HepG2 (cell line): ENCODE results near the gene KANSL3. TPM values are rescaled to one million over a fixed set of nuclear protein-coding genes. Genes with fewer than 3 reads are reported as not detected.

Experiments used
- ATAC-seq: fragments of 200-7000 bp; cut with Tn5 transposase; 3 replicates; pipeline ENCODE4 v1.9.1; 2020; ENCODE audit warnings: mild to moderate bottlenecking, moderate library complexity
- BruUV-seq: library from RNA; stranded (reverse); fragments of 400-500 nt; replicated peaks from 2 replicates; lab custom pipeline; 2021; lab: Mats Ljungman, UMichigan
- CTCF ChIA-PET: fragments of 300-600 bp; formaldehyde crosslinking; extraction: SDS; loops from one replicate; lab custom pipeline; 2021; ENCODE audit warnings: low total read pairs, inconsistent platforms, low intra/inter-chr PET ratio; lab: Yijun Ruan, JAX
- POLR2A ChIA-PET: fragments of 350-600 bp; sonication (Branson Sonifier 250); formaldehyde crosslinking; loops from one replicate; lab custom pipeline; 2020; ENCODE audit warnings: antibody characterized with exemption, inconsistent platforms; lab: Yijun Ruan, JAX
- DNase-seq: peaks from one replicate; pipeline ENCODE4 v3.0.0-alpha.2; 2015; ENCODE audit warnings: low spot score
- FAIRE-seq: peaks from 3 replicates; lab custom pipeline; 2011; peaks lifted over from hg19 to GRCh38; lab: Jason Lieb, UNC
- H2AFZ ChIP-seq: one replicate; pipeline ENCODE4 v1.6.1; 2011; ENCODE audit warnings: low read length, inconsistent platforms
- H3K27ac ChIP-seq: fragments of 300-600 bp; 3 replicates; pipeline ENCODE4 v1.8.0; 2011; ENCODE audit warnings: mixed run types, mild to moderate bottlenecking, mixed read lengths, low read length, inconsistent platforms; ENCODE audit not compliant: insufficient read depth; ENCODE audit errors: extremely low read length
- H3K27me3 ChIP-seq, 2 experiments: fragments of 200-600 bp in 1 of 2; 2 replicates in 1 of 2; 3 replicates in 1 of 2; pipeline versions ENCODE4 v1.6.0 to v1.8.0; 2011; ENCODE audit warnings: low read length in 2 of 2, mild to moderate bottlenecking in 2 of 2, moderate library complexity in 2 of 2, inconsistent platforms in 1 of 2; ENCODE audit not compliant: insufficient read depth in 2 of 2, control insufficient read depth in 1 of 2
- H3K36me3 ChIP-seq, 2 experiments: fragments of 200-600 bp in 1 of 2; replicated peaks in 1 of 2; 2 replicates in 1 of 2; 3 replicates in 1 of 2; pipeline versions ENCODE4 v1.5.1 to v1.8.0; 2011; ENCODE audit warnings: low read length in 2 of 2, inconsistent platforms in 1 of 2; ENCODE audit not compliant: insufficient read depth in 2 of 2, control insufficient read depth in 1 of 2
- H3K4me1 ChIP-seq: 2 replicates; pipeline ENCODE4 v1.5.1; 2012; ENCODE audit warnings: low read length, inconsistent platforms; ENCODE audit not compliant: insufficient read depth
- H3K4me2 ChIP-seq: 2 replicates; pipeline ENCODE4 v1.6.0; 2011; ENCODE audit warnings: low read depth, low read length, inconsistent platforms
- H3K4me3 ChIP-seq, 3 experiments: fragments of 200-600 bp in 1 of 3; sonication (generic), shearing (Covaris generic) in 1 of 3; replicated peaks in 1 of 3; 2 replicates each; pipeline ENCODE4 v1.5.1; 2011 to 2016; ENCODE audit warnings: low read length in 3 of 3, inconsistent platforms in 2 of 3, low read depth in 2 of 3, mild to moderate bottlenecking in 2 of 3, control low read depth in 1 of 3, mixed read lengths in 1 of 3; ENCODE audit not compliant: insufficient read depth in 1 of 3
- H3K79me2 ChIP-seq: one replicate; pipeline ENCODE4 v1.6.1; 2011; ENCODE audit warnings: low read length, inconsistent platforms; ENCODE audit not compliant: insufficient read depth
- H3K9ac ChIP-seq: 2 replicates; pipeline ENCODE4 v1.6.0; 2011; ENCODE audit warnings: mild to moderate bottlenecking, low read depth, low read length, inconsistent platforms; ENCODE audit not compliant: insufficient read depth
- H3K9me3 ChIP-seq: 2 replicates; pipeline ENCODE4 v1.5.1; 2012; ENCODE audit warnings: mild to moderate bottlenecking, low read length
- H4K20me1 ChIP-seq: 2 replicates; pipeline ENCODE4 v1.6.0; 2011; ENCODE audit warnings: inconsistent platforms, mild to moderate bottlenecking, low read length, moderate library complexity; ENCODE audit not compliant: insufficient read depth
- AHDC1 ChIP-seq: sonication (generic); formaldehyde crosslinking; IDR thresholded peaks from 2 replicates; pipeline ENCODE4 v1.5.1; 2020; ENCODE audit warnings: mild to moderate bottlenecking, missing genetic modification reagents, borderline replicate concordance
- CTCF ChIP-seq: sonication (generic); formaldehyde crosslinking; IDR thresholded peaks from 2 replicates; pipeline ENCODE4 v1.5.0; 2020; ENCODE audit warnings: mild to moderate bottlenecking, missing genetic modification reagents, moderate library complexity
- FOXO1 ChIP-seq: sonication (generic); formaldehyde crosslinking; IDR thresholded peaks from 2 replicates; pipeline ENCODE4 v1.4.0; 2020; ENCODE audit warnings: missing genetic modification reagents
- PCBP2 ChIP-seq: fragments of 200-400 bp; formaldehyde crosslinking; optimal IDR thresholded peaks from 2 replicates; pipeline ENCODE3; 2018; ENCODE audit warnings: low read length, low read depth; ENCODE audit not compliant: poor library complexity, severe bottlenecking
- SALL2 ChIP-seq: sonication (generic); formaldehyde crosslinking; IDR thresholded peaks from 2 replicates; pipeline ENCODE4 v1.8.1; 2023; ENCODE audit warnings: mild to moderate bottlenecking, missing genetic modification reagents, inconsistent platforms
- YY1 ChIP-seq: IDR thresholded peaks from 2 replicates; pipeline ENCODE4 v1.6.1; 2011; ENCODE audit warnings: low read length, low read depth, moderate library complexity, mild to moderate bottlenecking; ENCODE audit not compliant: insufficient read depth, insufficient replicate concordance
- ZNF766 ChIP-seq: sonication (generic); formaldehyde crosslinking; IDR thresholded peaks from 2 replicates; pipeline ENCODE4 v1.5.0; 2020; ENCODE audit warnings: missing genetic modification reagents, borderline replicate concordance
- WGBS: methylation state at CpG from one replicate; pipeline ENCODE4 v1.1.6; 2017; ENCODE audit warnings: low lambda C conversion rate; 5-methylcytosine and 5-hydroxymethylcytosine counted together
- in situ Hi-C: cut with HindIII; loops from 2 replicates; pipeline ENCODE4 v1.10.0; 2017; ENCODE audit warnings: low pct_unique_long_range_greater_than_20kb; ENCODE audit not compliant: extremely low pct_ligation_motif_present
- intact Hi-C: fragments of 100-400 bp; cut with micrococcal nuclease; formaldehyde crosslinking; loops from one replicate; pipeline ENCODE4 v1.10.0; 2022; ENCODE audit not compliant: unreplicated experiment
- polyA plus RNA-seq, 8 experiments: library from polyadenylated mRNA; depleted of rRNA in 3 of 8; stranded (reverse) in 7 of 8; unstranded in 1 of 8; fragments of >200 nt; fragmentation: Illumina TruSeq in 4 of 8; extraction: Trizol in 4 of 8; gene quantifications; 2 replicates each; pipeline versions ENCODE4 v1.2.1 to v1.2.3, GENCODE V29; 2011 to 2016; ENCODE audit warnings: low read depth in 4 of 8, missing spikeins in 1 of 8, mixed read lengths in 1 of 8; ENCODE audit not compliant: insufficient read depth in 1 of 8
- total RNA-seq, 5 experiments: library from RNA; depleted of rRNA; stranded (reverse); fragments of >200 nt; fragmentation: Illumina TruSeq; extraction: Trizol; gene quantifications; 2 replicates each; pipeline ENCODE4 v1.2.3, GENCODE V29; 2016; ENCODE audit warnings: low read depth in 1 of 5

KANSL3 gene
- total and polyA plus RNA-seq, 2 of the 13 experiments (the other 11 are each of a cell fraction or from before 2014, with no cell fraction given) = 20.8 to 37.3 TPM

- H3K4me1 ChIP-seq = peaks cover 13% of the 10 kb centered on the region; the same call in 1 of the 2 replicates
- FAIRE-seq = no peak
- ATAC-seq = no peak
Measured at GRCh38 chr2:96663177-96663576, 25.1 kb upstream of the KANSL3 start.

More at GRCh38 chr2:96663177-96663576, 25.1 kb upstream of the KANSL3 start:
- Histone ChIP-seq H4K20me1 (no peaks in the 10 kb centered on the region), H3K9ac (no peak overlapping the region)
- TF ChIP-seq ZNF766 (CRISPR knock-in tag) = no peak
- TF ChIP-seq AHDC1 = no peak
- no peak for TF ChIP-seq PCBP2
- TF ChIP-seq SALL2 (CRISPR knock-in tag) = no peak
- TF ChIP-seq YY1 = no peak
- no peak for TF ChIP-seq FOXO1 (CRISPR knock-in tag)
- no peak for TF ChIP-seq CTCF (CRISPR knock-in tag)
- TF ChIP-seq, all 625 proteins: peak for 0
- no peak for DNase-seq
- Histone ChIP-seq H3K9me3 (no peaks in the 10 kb centered on the region), H3K27ac (no peak overlapping the region), H3K27me3 (peaks cover 0 to 22% of the 10 kb centered on the region in 2 experiments; a peak in 3 of 5 replicates), H2AFZ (no peak overlapping the region), H3K4me2 (no peak overlapping the region), H3K79me2 (no peaks in the 10 kb centered on the region), H3K4me3 (no peak overlapping the region), H3K36me3 (no peaks in the 10 kb centered on the region)
- in situ Hi-C loops = no loop called here
- intact Hi-C loops = no loop called here
- ChIA-PET CTCF (no interaction called here), POLR2A (no interaction called here)
- 50% methylated on average over 5 of the region's 5 CpGs for WGBS
- BruUV-seq = no TSS peak
